Measurements from ENCODE around the gene RABGAP1L. TPM values are rescaled to one million over a fixed set of nuclear protein-coding genes. Genes with fewer than 3 reads are reported as not detected.

The RABGAP1L gene
- total and polyA plus RNA-seq, 2 donors from 2014 or later = 16.2 to 48.5 TPM

GRCh38 chr1:174469052-174469451 lies 309.7 kb downstream of the RABGAP1L start:
- Histone ChIP-seq H3K9me3 (ENCODE audit: control insufficient read depth in 2 of 3, insufficient read depth in 1 of 3, low read length in 3 of 3) (no peaks in the 10 kb centered on the region), H3K27me3 (ENCODE audit: control insufficient read depth, insufficient read depth, low read length) (no peaks in the 10 kb centered on the region), H3K27ac (ENCODE audit: low read depth in 2 of 2, low read length in 2 of 2) (no peak overlapping the region), H3K9ac (ENCODE audit: low read length in 3 of 3) (no peak overlapping the region), H3K4me3 (ENCODE audit: low read length in 3 of 3) (no peak overlapping the region), H3K36me3 (ENCODE audit: control insufficient read depth in 2 of 3, insufficient read depth in 3 of 3, low read length in 3 of 3) (no peaks in the 10 kb centered on the region), H3K4me1 (ENCODE audit: control insufficient read depth in 2 of 3, insufficient read depth in 2 of 3, low read depth in 1 of 3, low read length in 3 of 3) (no peaks in the 10 kb centered on the region)
- no peak for DNase-seq
- intact Hi-C loops (cut with DNase I) = no loop called here
- no peak for FAIRE-seq
- no peak for TF ChIP-seq CTCF (IDR thresholded peaks at IDR 0.05; ENCODE audit: borderline replicate concordance, extremely low read depth, insufficient read depth)

- no peak overlapping the region for H3K27ac ChIP-seq (ENCODE audit: low read depth in 2 of 2, low read length in 2 of 2)
- H3K9me3 ChIP-seq (ENCODE audit: control insufficient read depth in 2 of 3, insufficient read depth in 1 of 3, low read length in 3 of 3) = no peaks in the 10 kb centered on the region
- no peak for DNase-seq
- intact Hi-C loops (cut with DNase I) = no loop called here
- no peaks in the 10 kb centered on the region for H3K36me3 ChIP-seq (ENCODE audit: control insufficient read depth in 2 of 3, insufficient read depth in 3 of 3, low read length in 3 of 3)
- no peak overlapping the region for H3K4me3 ChIP-seq (ENCODE audit: low read length in 3 of 3)
- H3K9ac ChIP-seq (ENCODE audit: low read length in 3 of 3) = no peak overlapping the region
- no peaks in the 10 kb centered on the region for H3K4me1 ChIP-seq (ENCODE audit: control insufficient read depth in 2 of 3, insufficient read depth in 2 of 3, low read depth in 1 of 3, low read length in 3 of 3)
- no peaks in the 10 kb centered on the region for H3K27me3 ChIP-seq (ENCODE audit: control insufficient read depth, insufficient read depth, low read length)
- TF ChIP-seq CTCF (IDR thresholded peaks at IDR 0.05; ENCODE audit: borderline replicate concordance, extremely low read depth, insufficient read depth) = no peak
- no peak for FAIRE-seq
Observed at GRCh38 chr1:174469687-174470086, 310.4 kb downstream of the RABGAP1L start.

GRCh38 chr1:174479281-174479680 lies 320.0 kb downstream of the RABGAP1L start:
- Histone ChIP-seq H3K9ac (ENCODE audit: low read length in 3 of 3) (no peak overlapping the region), H3K9me3 (ENCODE audit: control insufficient read depth in 2 of 3, insufficient read depth in 1 of 3, low read length in 3 of 3) (no peaks in the 10 kb centered on the region), H3K36me3 (ENCODE audit: control insufficient read depth in 2 of 3, insufficient read depth in 3 of 3, low read length in 3 of 3) (no peaks in the 10 kb centered on the region), H3K4me3 (ENCODE audit: low read length in 3 of 3) (no peak overlapping the region), H3K4me1 (ENCODE audit: control insufficient read depth in 2 of 3, insufficient read depth in 2 of 3, low read depth in 1 of 3, low read length in 3 of 3) (no peaks in the 10 kb centered on the region), H3K27me3 (ENCODE audit: control insufficient read depth, insufficient read depth, low read length) (no peaks in the 10 kb centered on the region), H3K27ac (ENCODE audit: low read depth in 2 of 2, low read length in 2 of 2) (no peak overlapping the region)
- no peak for DNase-seq
- TF ChIP-seq CTCF (IDR thresholded peaks at IDR 0.05; ENCODE audit: borderline replicate concordance, extremely low read depth, insufficient read depth) = no peak
- no peak for FAIRE-seq
- intact Hi-C loops (cut with DNase I) = no loop called here

GRCh38 chr1:174480324-174480723 lies 321.0 kb downstream of the RABGAP1L start:
- DNase-seq (no peak), FAIRE-seq (no peak)
- intact Hi-C loops (cut with DNase I) = no loop called here
- Histone ChIP-seq H3K9ac (ENCODE audit: low read length in 3 of 3) (no peak overlapping the region), H3K27me3 (ENCODE audit: control insufficient read depth, insufficient read depth, low read length) (no peaks in the 10 kb centered on the region), H3K36me3 (ENCODE audit: control insufficient read depth in 2 of 3, insufficient read depth in 3 of 3, low read length in 3 of 3) (no peaks in the 10 kb centered on the region), H3K27ac (ENCODE audit: low read depth in 2 of 2, low read length in 2 of 2) (no peak overlapping the region), H3K4me3 (ENCODE audit: low read length in 3 of 3) (no peak overlapping the region), H3K9me3 (ENCODE audit: control insufficient read depth in 2 of 3, insufficient read depth in 1 of 3, low read length in 3 of 3) (no peaks in the 10 kb centered on the region), H3K4me1 (ENCODE audit: control insufficient read depth in 2 of 3, insufficient read depth in 2 of 3, low read depth in 1 of 3, low read length in 3 of 3) (no peaks in the 10 kb centered on the region)
- TF ChIP-seq CTCF (IDR thresholded peaks at IDR 0.05; ENCODE audit: borderline replicate concordance, extremely low read depth, insufficient read depth) = no peak
